ENCODE measurements around the gene NCAM1. TPM values are rescaled to one million over a fixed set of nuclear protein-coding genes. Genes with fewer than 3 reads are reported as not detected.

The NCAM1 gene
- total RNA-seq, 1 experiment from 2014 or later, result 5.9 TPM

GRCh38 chr11:113142508-113142907 lies 181.3 kb downstream of the NCAM1 start:
- no peaks in the 10 kb centered on the region for H3K27me3 Mint-ChIP-seq (ENCODE audit: low read depth)
- TF ChIP-seq HMGA2 (CRISPR knock-in tag; IDR thresholded peaks at IDR 0.05), result no peak
- no peak for TF ChIP-seq MAX (CRISPR knock-in tag; IDR thresholded peaks at IDR 0.05)
- TF ChIP-seq, protein P1, sequence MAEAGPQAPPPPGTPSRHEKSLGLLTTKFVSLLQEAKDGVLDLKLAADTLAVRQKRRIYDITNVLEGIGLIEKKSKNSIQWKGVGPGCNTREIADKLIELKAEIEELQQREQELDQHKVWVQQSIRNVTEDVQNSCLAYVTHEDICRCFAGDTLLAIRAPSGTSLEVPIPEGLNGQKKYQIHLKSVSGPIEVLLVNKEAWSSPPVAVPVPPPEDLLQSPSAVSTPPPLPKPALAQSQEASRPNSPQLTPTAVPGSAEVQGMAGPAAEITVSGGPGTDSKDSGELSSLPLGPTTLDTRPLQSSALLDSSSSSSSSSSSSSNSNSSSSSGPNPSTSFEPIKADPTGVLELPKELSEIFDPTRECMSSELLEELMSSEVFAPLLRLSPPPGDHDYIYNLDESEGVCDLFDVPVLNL (CRISPR knock-in tag; IDR thresholded peaks at IDR 0.05; ENCODE audit: borderline replicate concordance, low read depth), result no peak
- no peak for TF ChIP-seq ESRRA (CRISPR knock-in tag; IDR thresholded peaks at IDR 0.05; ENCODE audit: borderline replicate concordance)
- TF ChIP-seq NR3C1 (CRISPR knock-in tag; conservative IDR thresholded peaks at IDR 0.05; ENCODE audit: low read depth), result no peak
- TF ChIP-seq ATF1 (CRISPR knock-in tag; IDR thresholded peaks at IDR 0.05), result no peak
- TF ChIP-seq FOXK1 (CRISPR knock-in tag; IDR thresholded peaks at IDR 0.05), result no peak
- H3K4me3 Mint-ChIP-seq, result no peak overlapping the region
- ChIA-PET CTCF (no interaction called here), POLR2A (no interaction called here)
- no peaks in the 10 kb centered on the region for H3K9me3 Mint-ChIP-seq
- no peak for DNase-seq (ENCODE audit: low spot score)
- H3K27ac Mint-ChIP-seq, result no peak overlapping the region
- H3K4me1 Mint-ChIP-seq, result peaks cover 19% of the 10 kb centered on the region
- ATAC-seq, result no peak
- H3K36me3 Mint-ChIP-seq, result no peaks in the 10 kb centered on the region

GRCh38 chr11:113147249-113147648 lies 186.0 kb downstream of the NCAM1 start:
- no peaks in the 10 kb centered on the region for H3K27me3 Mint-ChIP-seq (ENCODE audit: low read depth)
- ChIA-PET CTCF (interaction anchor here (1.0 kb wide), 2 partner anchors 21 to 33 kb away, joined by 3 to 4 read pairs; no protein-coding TSS in a partner anchor), POLR2A (no interaction called here)
- TF ChIP-seq ZNF263 (CRISPR knock-in tag; IDR thresholded peaks at IDR 0.05; ENCODE audit: low read depth) (no peak), TEAD1 (CRISPR knock-in tag; IDR thresholded peaks at IDR 0.05) (no peak), ZNF416 (CRISPR knock-in tag; IDR thresholded peaks at IDR 0.05) (no peak), EMX1 (CRISPR knock-in tag; IDR thresholded peaks at IDR 0.05) (no peak), ARID4B (CRISPR knock-in tag; IDR thresholded peaks at IDR 0.05; ENCODE audit: borderline replicate concordance) (no peak), MXD4 (CRISPR knock-in tag; IDR thresholded peaks at IDR 0.05; ENCODE audit: borderline replicate concordance) (no peak)
- TF ChIP-seq, protein P2, sequence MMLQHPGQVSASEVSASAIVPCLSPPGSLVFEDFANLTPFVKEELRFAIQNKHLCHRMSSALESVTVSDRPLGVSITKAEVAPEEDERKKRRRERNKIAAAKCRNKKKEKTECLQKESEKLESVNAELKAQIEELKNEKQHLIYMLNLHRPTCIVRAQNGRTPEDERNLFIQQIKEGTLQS (CRISPR knock-in tag; conservative IDR thresholded peaks at IDR 0.05), result no peak
- TF ChIP-seq, protein P3, sequence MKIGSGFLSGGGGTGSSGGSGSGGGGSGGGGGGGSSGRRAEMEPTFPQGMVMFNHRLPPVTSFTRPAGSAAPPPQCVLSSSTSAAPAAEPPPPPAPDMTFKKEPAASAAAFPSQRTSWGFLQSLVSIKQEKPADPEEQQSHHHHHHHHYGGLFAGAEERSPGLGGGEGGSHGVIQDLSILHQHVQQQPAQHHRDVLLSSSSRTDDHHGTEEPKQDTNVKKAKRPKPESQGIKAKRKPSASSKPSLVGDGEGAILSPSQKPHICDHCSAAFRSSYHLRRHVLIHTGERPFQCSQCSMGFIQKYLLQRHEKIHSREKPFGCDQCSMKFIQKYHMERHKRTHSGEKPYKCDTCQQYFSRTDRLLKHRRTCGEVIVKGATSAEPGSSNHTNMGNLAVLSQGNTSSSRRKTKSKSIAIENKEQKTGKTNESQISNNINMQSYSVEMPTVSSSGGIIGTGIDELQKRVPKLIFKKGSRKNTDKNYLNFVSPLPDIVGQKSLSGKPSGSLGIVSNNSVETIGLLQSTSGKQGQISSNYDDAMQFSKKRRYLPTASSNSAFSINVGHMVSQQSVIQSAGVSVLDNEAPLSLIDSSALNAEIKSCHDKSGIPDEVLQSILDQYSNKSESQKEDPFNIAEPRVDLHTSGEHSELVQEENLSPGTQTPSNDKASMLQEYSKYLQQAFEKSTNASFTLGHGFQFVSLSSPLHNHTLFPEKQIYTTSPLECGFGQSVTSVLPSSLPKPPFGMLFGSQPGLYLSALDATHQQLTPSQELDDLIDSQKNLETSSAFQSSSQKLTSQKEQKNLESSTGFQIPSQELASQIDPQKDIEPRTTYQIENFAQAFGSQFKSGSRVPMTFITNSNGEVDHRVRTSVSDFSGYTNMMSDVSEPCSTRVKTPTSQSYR (CRISPR knock-in tag; IDR thresholded peaks at IDR 0.05), result no peak
- TF ChIP-seq, protein P4, sequence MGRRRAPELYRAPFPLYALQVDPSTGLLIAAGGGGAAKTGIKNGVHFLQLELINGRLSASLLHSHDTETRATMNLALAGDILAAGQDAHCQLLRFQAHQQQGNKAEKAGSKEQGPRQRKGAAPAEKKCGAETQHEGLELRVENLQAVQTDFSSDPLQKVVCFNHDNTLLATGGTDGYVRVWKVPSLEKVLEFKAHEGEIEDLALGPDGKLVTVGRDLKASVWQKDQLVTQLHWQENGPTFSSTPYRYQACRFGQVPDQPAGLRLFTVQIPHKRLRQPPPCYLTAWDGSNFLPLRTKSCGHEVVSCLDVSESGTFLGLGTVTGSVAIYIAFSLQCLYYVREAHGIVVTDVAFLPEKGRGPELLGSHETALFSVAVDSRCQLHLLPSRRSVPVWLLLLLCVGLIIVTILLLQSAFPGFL (CRISPR knock-in tag; IDR thresholded peaks at IDR 0.05; ENCODE audit: borderline replicate concordance), result no peak
- TF ChIP-seq, protein P5, sequence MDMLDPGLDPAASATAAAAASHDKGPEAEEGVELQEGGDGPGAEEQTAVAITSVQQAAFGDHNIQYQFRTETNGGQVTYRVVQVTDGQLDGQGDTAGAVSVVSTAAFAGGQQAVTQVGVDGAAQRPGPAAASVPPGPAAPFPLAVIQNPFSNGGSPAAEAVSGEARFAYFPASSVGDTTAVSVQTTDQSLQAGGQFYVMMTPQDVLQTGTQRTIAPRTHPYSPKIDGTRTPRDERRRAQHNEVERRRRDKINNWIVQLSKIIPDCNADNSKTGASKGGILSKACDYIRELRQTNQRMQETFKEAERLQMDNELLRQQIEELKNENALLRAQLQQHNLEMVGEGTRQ (CRISPR knock-in tag; IDR thresholded peaks at IDR 0.05), result no peak
- no peak overlapping the region for H3K4me3 Mint-ChIP-seq
- no peaks in the 10 kb centered on the region for H3K9me3 Mint-ChIP-seq
- peaks cover 24% of the 10 kb centered on the region for H3K4me1 Mint-ChIP-seq
- H3K27ac Mint-ChIP-seq, result no peak overlapping the region; the same call in 1 of the 2 replicates
- peak; percentile 83 for ATAC-seq
- no peak for DNase-seq (ENCODE audit: low spot score)
- H3K36me3 Mint-ChIP-seq, result no peaks in the 10 kb centered on the region
